AG09309 (cell line): Measurements from ENCODE around the gene GMIP.

ENCODE experiments used
- DNase-seq: peaks from one replicate; pipeline ENCODE4 v3.0.0-alpha.2; 2010; ENCODE audit warnings: low read depth
- H3K4me3 ChIP-seq: 2 replicates; pipeline ENCODE4 v1.5.1; 2011; ENCODE audit warnings: mild to moderate bottlenecking, low read depth, low read length, moderate library complexity; ENCODE audit not compliant: control insufficient read depth
- TF ChIP-seq, protein P1 (sequence below): IDR thresholded peaks from 2 replicates; pipeline ENCODE4 v1.5.1; 2011; ENCODE audit warnings: mild to moderate bottlenecking, low read depth, low read length, inconsistent platforms; ENCODE audit not compliant: insufficient read depth, control insufficient read depth; ENCODE audit errors: missing control alignments

The GMIP gene

DNA sequence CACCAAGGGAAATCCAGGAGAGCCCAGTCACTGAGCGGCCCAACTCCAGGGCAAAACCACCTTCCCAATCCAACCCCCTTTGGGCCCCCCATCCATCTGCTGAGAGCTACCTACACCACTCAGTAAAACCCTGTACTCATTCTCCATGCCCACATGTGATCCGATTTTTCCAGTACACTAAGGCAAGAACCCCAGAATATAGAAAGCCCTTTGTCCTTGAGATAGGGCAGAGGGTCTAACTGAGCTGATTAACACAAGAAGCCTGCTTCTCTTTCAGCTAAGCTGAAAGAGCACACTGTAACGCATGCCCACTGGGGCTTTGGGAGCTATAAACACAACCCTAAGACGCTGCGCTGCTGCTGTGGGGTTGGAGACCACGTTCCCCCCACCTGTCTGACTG lies 61.0 kb downstream of the GMIP start:
- no peak overlapping the region for H3K4me3 ChIP-seq
- no peak for DNase-seq
- TF ChIP-seq, protein P1, sequence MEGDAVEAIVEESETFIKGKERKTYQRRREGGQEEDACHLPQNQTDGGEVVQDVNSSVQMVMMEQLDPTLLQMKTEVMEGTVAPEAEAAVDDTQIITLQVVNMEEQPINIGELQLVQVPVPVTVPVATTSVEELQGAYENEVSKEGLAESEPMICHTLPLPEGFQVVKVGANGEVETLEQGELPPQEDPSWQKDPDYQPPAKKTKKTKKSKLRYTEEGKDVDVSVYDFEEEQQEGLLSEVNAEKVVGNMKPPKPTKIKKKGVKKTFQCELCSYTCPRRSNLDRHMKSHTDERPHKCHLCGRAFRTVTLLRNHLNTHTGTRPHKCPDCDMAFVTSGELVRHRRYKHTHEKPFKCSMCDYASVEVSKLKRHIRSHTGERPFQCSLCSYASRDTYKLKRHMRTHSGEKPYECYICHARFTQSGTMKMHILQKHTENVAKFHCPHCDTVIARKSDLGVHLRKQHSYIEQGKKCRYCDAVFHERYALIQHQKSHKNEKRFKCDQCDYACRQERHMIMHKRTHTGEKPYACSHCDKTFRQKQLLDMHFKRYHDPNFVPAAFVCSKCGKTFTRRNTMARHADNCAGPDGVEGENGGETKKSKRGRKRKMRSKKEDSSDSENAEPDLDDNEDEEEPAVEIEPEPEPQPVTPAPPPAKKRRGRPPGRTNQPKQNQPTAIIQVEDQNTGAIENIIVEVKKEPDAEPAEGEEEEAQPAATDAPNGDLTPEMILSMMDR = no peak

DNA sequence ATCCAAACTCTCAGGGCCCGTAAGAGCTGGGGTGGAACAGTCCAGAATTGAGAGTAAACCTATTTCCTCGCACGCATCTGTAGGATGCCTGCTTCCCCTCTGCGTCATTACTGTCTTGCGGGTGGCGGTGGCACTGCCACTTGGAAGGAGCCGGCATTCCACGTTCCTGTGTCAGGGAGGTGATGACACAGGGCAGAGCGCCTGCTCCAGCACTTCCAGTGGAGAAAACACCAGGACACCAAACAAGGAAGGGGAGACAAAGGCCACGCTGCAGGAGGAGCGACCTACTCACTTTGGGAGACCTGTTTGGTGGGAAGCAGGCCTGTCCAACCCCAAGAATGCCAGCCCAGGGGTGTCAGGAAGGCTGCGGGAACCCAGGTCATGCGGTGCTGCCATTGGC lies 62.1 kb downstream of the GMIP start:
- TF ChIP-seq, protein P1 = no peak
- H3K4me3 ChIP-seq = no peak overlapping the region
- no peak for DNase-seq

DNA sequence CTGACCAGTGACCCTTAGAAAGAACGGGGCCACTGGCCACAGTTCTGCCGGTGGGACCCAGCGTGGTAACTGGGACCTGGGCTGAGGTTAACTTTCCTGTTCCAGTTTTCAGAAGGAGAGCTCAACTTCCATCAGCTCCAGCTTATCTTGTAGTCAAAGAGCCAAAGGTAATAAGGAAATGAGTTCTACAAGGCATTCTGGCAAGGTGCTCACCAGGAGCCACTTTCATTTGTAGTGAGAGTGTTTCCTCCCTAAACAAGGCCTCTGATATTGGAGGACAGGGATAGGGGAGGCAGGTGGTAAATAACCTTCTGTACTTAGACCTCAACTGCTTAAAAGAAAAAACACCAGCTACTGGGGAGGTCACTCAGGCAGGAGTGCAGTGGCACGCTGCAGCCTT lies 63.0 kb downstream of the GMIP start:
- H3K4me3 ChIP-seq = no peak overlapping the region
- TF ChIP-seq, protein P1 = no peak
- DNase-seq = no peak

DNA sequence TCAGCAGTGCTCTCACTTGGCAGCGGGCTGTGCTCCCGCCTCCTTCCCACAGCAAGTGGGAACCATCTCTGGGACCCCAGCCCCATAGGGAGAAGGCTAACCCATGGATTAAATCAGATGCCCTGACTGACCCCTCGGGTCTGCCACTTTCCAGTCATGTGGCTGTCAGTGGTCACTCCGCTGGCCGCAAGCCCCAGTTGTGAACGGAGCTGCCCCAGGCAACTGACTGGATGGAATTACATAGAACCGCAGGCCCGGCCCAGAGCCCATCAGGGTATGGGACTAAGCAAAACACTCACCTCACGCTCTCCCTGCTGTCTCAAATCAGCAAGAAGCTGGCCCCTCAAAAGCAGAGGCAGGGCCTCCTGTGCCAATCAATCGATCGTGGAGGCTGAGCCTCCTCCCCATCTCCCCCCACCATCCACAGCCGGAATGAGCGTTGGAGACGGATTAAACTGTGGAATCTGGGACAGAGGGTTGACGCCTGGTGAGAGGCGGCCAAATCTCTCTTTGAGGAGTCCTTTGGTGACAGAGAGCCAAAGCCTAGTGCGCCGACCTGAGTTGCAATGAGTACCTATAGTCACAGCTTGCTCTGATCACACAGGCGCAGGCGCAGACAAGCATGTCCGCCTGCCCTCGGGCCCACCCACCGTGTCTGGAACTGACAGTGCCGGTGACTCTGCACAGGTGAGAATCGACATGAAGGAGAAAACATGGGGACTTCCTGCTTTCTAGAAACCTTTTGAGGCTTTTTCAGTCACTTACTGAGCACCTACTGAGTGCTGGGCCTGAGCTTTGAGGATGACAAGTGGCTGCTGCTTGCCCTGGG lies 63.7 kb downstream of the GMIP start:
- TF ChIP-seq, protein P1 = no peak
- no peak overlapping the region for H3K4me3 ChIP-seq
- DNase-seq = no peak
